ENCODE data around the gene TM9SF2.

DNA sequence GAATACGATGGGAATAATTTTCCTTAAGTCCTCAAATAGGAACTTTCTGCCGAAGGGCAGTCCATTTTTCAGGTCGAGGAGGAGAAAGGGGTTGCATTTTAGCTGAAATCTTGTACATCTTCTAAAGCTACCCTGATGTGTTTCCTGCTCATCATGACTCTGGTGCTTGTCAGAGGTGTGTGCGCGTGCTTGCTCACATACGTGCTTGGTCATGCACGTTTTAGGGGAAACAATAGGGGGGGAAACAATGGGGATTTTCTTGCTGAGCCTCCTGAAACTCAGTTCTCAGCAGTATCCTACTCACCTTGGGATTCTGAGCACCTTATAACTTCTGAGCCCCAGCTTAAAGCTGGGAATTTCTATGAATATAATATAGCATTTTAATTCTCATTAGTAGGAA lies 44.7 kb downstream of the TM9SF2 start:
- TF ChIP-seq, protein P1, sequence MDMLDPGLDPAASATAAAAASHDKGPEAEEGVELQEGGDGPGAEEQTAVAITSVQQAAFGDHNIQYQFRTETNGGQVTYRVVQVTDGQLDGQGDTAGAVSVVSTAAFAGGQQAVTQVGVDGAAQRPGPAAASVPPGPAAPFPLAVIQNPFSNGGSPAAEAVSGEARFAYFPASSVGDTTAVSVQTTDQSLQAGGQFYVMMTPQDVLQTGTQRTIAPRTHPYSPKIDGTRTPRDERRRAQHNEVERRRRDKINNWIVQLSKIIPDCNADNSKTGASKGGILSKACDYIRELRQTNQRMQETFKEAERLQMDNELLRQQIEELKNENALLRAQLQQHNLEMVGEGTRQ (IDR thresholded peaks at IDR 0.05): no peak
- TF ChIP-seq, protein P2, sequence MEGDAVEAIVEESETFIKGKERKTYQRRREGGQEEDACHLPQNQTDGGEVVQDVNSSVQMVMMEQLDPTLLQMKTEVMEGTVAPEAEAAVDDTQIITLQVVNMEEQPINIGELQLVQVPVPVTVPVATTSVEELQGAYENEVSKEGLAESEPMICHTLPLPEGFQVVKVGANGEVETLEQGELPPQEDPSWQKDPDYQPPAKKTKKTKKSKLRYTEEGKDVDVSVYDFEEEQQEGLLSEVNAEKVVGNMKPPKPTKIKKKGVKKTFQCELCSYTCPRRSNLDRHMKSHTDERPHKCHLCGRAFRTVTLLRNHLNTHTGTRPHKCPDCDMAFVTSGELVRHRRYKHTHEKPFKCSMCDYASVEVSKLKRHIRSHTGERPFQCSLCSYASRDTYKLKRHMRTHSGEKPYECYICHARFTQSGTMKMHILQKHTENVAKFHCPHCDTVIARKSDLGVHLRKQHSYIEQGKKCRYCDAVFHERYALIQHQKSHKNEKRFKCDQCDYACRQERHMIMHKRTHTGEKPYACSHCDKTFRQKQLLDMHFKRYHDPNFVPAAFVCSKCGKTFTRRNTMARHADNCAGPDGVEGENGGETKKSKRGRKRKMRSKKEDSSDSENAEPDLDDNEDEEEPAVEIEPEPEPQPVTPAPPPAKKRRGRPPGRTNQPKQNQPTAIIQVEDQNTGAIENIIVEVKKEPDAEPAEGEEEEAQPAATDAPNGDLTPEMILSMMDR (IDR thresholded peaks at IDR 0.05): no peak
- TF ChIP-seq, protein P3, sequence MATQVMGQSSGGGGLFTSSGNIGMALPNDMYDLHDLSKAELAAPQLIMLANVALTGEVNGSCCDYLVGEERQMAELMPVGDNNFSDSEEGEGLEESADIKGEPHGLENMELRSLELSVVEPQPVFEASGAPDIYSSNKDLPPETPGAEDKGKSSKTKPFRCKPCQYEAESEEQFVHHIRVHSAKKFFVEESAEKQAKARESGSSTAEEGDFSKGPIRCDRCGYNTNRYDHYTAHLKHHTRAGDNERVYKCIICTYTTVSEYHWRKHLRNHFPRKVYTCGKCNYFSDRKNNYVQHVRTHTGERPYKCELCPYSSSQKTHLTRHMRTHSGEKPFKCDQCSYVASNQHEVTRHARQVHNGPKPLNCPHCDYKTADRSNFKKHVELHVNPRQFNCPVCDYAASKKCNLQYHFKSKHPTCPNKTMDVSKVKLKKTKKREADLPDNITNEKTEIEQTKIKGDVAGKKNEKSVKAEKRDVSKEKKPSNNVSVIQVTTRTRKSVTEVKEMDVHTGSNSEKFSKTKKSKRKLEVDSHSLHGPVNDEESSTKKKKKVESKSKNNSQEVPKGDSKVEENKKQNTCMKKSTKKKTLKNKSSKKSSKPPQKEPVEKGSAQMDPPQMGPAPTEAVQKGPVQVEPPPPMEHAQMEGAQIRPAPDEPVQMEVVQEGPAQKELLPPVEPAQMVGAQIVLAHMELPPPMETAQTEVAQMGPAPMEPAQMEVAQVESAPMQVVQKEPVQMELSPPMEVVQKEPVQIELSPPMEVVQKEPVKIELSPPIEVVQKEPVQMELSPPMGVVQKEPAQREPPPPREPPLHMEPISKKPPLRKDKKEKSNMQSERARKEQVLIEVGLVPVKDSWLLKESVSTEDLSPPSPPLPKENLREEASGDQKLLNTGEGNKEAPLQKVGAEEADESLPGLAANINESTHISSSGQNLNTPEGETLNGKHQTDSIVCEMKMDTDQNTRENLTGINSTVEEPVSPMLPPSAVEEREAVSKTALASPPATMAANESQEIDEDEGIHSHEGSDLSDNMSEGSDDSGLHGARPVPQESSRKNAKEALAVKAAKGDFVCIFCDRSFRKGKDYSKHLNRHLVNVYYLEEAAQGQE (IDR thresholded peaks at IDR 0.05): no peak
- TF ChIP-seq POLR2A (IDR thresholded peaks at IDR 0.05; ENCODE audit: low read length): no peak
- TF ChIP-seq MYC (IDR thresholded peaks at IDR 0.05; ENCODE audit: borderline replicate concordance, low read length): no peak
- TF ChIP-seq RCOR1 (IDR thresholded peaks at IDR 0.05; ENCODE audit: low read depth, low read length): no peak
- TF ChIP-seq, protein P4, sequence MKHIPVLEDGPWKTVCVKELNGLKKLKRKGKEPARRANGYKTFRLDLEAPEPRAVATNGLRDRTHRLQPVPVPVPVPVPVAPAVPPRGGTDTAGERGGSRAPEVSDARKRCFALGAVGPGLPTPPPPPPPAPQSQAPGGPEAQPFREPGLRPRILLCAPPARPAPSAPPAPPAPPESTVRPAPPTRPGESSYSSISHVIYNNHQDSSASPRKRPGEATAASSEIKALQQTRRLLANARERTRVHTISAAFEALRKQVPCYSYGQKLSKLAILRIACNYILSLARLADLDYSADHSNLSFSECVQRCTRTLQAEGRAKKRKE (CRISPR knock-in tag; IDR thresholded peaks at IDR 0.05; ENCODE audit: low read depth): no peak
- TF ChIP-seq NR3C1 (IDR thresholded peaks at IDR 0.05): no peak
- no peak for TF ChIP-seq FOXS1 (CRISPR knock-in tag; IDR thresholded peaks at IDR 0.05)
